HEK293T (cell line): ENCODE data around the gene SCAMP4.

Source experiments
- BHLHE40 ChIP-seq: fragments of 450-650 bp; IDR thresholded peaks from 2 replicates; pipeline ENCODE4 v1.6.1; 2016; ENCODE audit warnings: mild to moderate bottlenecking, moderate library complexity, borderline replicate concordance
- CTBP1 ChIP-seq: fragments of 450-650 bp; IDR thresholded peaks from 2 replicates; pipeline ENCODE4 v1.6.1; 2016; ENCODE audit warnings: borderline replicate concordance
- ELF4 ChIP-seq: fragments of 450-650 bp; IDR thresholded peaks from 2 replicates; pipeline ENCODE4 v1.6.1; 2017; ENCODE audit warnings: antibody characterized with exemption
- FOXA1 ChIP-seq: fragments of 450-650 bp; IDR thresholded peaks from 2 replicates; pipeline ENCODE4 v1.6.1; 2016; ENCODE audit warnings: mild to moderate bottlenecking
- FOXM1 ChIP-seq: fragments of 450-650 bp; IDR thresholded peaks from 2 replicates; pipeline ENCODE4 v1.6.1; 2017; ENCODE audit warnings: mild to moderate bottlenecking, borderline replicate concordance
- NFRKB ChIP-seq: fragments of 450-650 bp; IDR thresholded peaks from 2 replicates; pipeline ENCODE4 v1.6.1; 2016; ENCODE audit warnings: mild to moderate bottlenecking, moderate library complexity
- SP1 ChIP-seq: fragments of 450-650 bp; IDR thresholded peaks from 2 replicates; pipeline ENCODE4 v1.6.1; 2017
- SUZ12 ChIP-seq: fragments of 450-650 bp; IDR thresholded peaks from 2 replicates; pipeline ENCODE4 v1.6.1; 2016; ENCODE audit warnings: mild to moderate bottlenecking
- TARDBP ChIP-seq: fragments of 450-650 bp; IDR thresholded peaks from 2 replicates; pipeline ENCODE4 v1.6.1; 2016
- TF ChIP-seq, protein P1 (sequence below): fragments of 450-650 bp; IDR thresholded peaks from 2 replicates; pipeline ENCODE4 v1.6.1; 2016

- TF ChIP-seq NFRKB: no peak
- no peak for TF ChIP-seq TARDBP
- no peak for TF ChIP-seq FOXA1
- TF ChIP-seq BHLHE40: no peak
- no peak for TF ChIP-seq FOXM1
- TF ChIP-seq SUZ12: no peak
- TF ChIP-seq CTBP1: no peak
- TF ChIP-seq, protein P1, sequence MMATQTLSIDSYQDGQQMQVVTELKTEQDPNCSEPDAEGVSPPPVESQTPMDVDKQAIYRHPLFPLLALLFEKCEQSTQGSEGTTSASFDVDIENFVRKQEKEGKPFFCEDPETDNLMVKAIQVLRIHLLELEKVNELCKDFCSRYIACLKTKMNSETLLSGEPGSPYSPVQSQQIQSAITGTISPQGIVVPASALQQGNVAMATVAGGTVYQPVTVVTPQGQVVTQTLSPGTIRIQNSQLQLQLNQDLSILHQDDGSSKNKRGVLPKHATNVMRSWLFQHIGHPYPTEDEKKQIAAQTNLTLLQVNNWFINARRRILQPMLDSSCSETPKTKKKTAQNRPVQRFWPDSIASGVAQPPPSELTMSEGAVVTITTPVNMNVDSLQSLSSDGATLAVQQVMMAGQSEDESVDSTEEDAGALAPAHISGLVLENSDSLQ: no peak
- TF ChIP-seq SP1: no peak
- TF ChIP-seq ELF4: no peak
These were observed 20.4 kb upstream of the SCAMP4 start for GRCh38 chr19:1884719-1885334.
